Measurements from ENCODE around the gene TTC9C.

DNA sequence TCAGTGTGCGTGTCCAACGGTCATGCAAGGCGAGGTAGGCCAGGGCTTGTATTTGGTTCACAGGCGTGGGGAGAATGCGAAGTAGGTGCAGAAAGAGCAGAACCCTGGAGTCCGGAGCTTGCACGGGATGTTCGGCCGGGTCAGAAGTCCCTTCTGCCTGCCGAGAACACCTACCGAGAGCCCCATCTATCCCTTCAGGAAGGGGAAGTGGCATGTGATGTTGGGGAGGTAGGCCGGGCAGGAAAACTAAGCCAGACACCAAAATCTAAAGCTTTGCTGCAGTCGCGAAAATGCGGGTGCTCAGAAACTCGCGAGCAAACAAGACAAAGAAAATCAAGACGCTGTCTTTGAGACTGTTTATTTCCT lies 42.5 kb downstream of the TTC9C start:
- TF ChIP-seq, protein P1, sequence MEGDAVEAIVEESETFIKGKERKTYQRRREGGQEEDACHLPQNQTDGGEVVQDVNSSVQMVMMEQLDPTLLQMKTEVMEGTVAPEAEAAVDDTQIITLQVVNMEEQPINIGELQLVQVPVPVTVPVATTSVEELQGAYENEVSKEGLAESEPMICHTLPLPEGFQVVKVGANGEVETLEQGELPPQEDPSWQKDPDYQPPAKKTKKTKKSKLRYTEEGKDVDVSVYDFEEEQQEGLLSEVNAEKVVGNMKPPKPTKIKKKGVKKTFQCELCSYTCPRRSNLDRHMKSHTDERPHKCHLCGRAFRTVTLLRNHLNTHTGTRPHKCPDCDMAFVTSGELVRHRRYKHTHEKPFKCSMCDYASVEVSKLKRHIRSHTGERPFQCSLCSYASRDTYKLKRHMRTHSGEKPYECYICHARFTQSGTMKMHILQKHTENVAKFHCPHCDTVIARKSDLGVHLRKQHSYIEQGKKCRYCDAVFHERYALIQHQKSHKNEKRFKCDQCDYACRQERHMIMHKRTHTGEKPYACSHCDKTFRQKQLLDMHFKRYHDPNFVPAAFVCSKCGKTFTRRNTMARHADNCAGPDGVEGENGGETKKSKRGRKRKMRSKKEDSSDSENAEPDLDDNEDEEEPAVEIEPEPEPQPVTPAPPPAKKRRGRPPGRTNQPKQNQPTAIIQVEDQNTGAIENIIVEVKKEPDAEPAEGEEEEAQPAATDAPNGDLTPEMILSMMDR (IDR thresholded peaks at IDR 0.05) = no peak
- no peak for TF ChIP-seq POLR2A (IDR thresholded peaks at IDR 0.05)
